ENCODE results near the gene GAS7.

DNA sequence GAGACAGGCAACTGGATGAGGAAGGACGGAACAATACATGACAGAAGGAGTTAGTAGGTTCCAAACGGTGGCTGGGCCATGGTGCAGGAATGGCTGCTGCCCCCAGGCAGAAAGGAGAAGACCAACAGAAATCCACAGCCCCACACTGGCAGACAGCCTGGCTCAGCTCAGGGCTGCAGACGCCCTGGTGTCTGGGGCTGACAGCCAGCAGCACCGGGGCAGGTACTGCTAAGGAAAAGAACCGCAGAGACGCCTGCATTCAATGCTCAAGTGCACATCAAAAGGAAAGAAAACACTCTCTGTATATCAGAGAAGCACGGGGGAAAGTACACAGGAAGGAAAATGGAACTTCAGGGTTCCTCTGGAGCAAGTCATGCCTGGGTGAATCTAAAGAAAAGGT, 53.4 kb downstream of the GAS7 start:
- TF ChIP-seq, protein P1, sequence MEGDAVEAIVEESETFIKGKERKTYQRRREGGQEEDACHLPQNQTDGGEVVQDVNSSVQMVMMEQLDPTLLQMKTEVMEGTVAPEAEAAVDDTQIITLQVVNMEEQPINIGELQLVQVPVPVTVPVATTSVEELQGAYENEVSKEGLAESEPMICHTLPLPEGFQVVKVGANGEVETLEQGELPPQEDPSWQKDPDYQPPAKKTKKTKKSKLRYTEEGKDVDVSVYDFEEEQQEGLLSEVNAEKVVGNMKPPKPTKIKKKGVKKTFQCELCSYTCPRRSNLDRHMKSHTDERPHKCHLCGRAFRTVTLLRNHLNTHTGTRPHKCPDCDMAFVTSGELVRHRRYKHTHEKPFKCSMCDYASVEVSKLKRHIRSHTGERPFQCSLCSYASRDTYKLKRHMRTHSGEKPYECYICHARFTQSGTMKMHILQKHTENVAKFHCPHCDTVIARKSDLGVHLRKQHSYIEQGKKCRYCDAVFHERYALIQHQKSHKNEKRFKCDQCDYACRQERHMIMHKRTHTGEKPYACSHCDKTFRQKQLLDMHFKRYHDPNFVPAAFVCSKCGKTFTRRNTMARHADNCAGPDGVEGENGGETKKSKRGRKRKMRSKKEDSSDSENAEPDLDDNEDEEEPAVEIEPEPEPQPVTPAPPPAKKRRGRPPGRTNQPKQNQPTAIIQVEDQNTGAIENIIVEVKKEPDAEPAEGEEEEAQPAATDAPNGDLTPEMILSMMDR (IDR thresholded peaks at IDR 0.05) = no peak
- no peak for TF ChIP-seq POLR2A (IDR thresholded peaks at IDR 0.05)
